ENCODE measurements around the gene TUBGCP6. TPM values are rescaled to one million over a fixed set of nuclear protein-coding genes. Genes with fewer than 3 reads are reported as not detected.

The TUBGCP6 gene
- total RNA-seq, 1 experiment from 2014 or later, result 38.6 TPM

DNA sequence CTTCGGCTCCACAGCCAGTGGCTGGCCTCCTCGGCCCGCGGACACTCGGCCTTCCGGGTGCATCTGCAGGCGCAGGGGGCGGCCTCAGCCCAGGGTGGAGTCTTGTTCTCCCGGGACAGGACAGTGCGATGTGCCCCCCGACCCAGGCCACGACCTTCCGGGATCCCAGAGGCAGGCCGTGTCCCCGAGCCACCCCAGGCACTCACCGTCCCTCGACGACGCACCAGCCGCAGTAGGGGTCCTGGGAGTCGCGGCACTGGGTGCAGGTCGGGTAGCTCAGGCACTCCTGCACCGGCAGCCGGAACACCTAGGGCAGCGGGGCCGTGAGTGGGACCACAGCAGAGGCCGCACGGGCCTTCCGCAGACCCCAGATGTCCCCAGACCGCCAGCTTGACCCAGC lies 42.9 kb upstream of the TUBGCP6 start:
- Histone ChIP-seq H3K79me2 (ENCODE audit: insufficient read depth, low read length) (peaks cover 60% of the 10 kb centered on the region), H4K20me1 (ENCODE audit: insufficient read depth) (no peaks in the 10 kb centered on the region), H3K4me3 (replicated peaks in 1 of 2; ENCODE audit: low read depth in 1 of 2, low read length in 2 of 2) (no peak overlapping the region), H3K27ac (ENCODE audit: low read depth, low read length) (peak overlapping the region; percentile 33; the same call in 1 of the 2 replicates), H3K36me3 (ENCODE audit: control insufficient read depth in 1 of 2, insufficient read depth in 2 of 2, low read length in 2 of 2) (peaks cover 18 to 56% of the 10 kb centered on the region in 2 experiments; a peak in 3 of 4 replicates), H3K9me2 (ENCODE audit: insufficient read depth) (no peaks in the 10 kb centered on the region), H3K9me3 (ENCODE audit: control insufficient read depth in 1 of 2, insufficient read depth in 1 of 2, low read depth in 1 of 2, low read length in 2 of 2) (no peaks in the 10 kb centered on the region), H2AFZ (ENCODE audit: low read depth, low read length, poor library complexity, severe bottlenecking) (no peak overlapping the region), H3K4me1 (ENCODE audit: control insufficient read depth in 1 of 2, insufficient read depth in 2 of 2, low read length in 2 of 2) (peaks cover 13 to 16% of the 10 kb centered on the region in 2 experiments), H3K9ac (ENCODE audit: low read length) (no peak overlapping the region), H3K27me3 (ENCODE audit: insufficient read depth, low read length) (no peaks in the 10 kb centered on the region), H3K4me2 (ENCODE audit: low read length) (no peak overlapping the region)
- DNase-seq (ENCODE audit: low read depth, low spot score) (no peak), ATAC-seq (no peak)
- no TSS peak for BruUV-seq (replicated peaks)
- POLR2A ChIA-PET, result no interaction called here
- RAD21 ChIA-PET (ENCODE audit: low non-redundant PET in 1 of 2, low total read pairs in 2 of 2, uncharacterized antibody in 2 of 2, unreplicated experiment in 2 of 2), result no interaction called here
- CTCF ChIA-PET, result no interaction called here
- TF ChIP-seq SP1 (IDR thresholded peaks at IDR 0.05; ENCODE audit: low read depth), result no peak
- no peak for TF ChIP-seq RAD21 (IDR thresholded peaks at IDR 0.05; ENCODE audit: low read depth)
- TF ChIP-seq CBX3 (IDR thresholded peaks at IDR 0.05; ENCODE audit: low read depth), result no peak
- TF ChIP-seq TCF7L2 (IDR thresholded peaks at IDR 0.05; ENCODE audit: borderline replicate concordance, extremely low read depth, insufficient read depth, insufficient read length), result no peak
- intact Hi-C loops (cut with micrococcal nuclease), result no loop called here

DNA sequence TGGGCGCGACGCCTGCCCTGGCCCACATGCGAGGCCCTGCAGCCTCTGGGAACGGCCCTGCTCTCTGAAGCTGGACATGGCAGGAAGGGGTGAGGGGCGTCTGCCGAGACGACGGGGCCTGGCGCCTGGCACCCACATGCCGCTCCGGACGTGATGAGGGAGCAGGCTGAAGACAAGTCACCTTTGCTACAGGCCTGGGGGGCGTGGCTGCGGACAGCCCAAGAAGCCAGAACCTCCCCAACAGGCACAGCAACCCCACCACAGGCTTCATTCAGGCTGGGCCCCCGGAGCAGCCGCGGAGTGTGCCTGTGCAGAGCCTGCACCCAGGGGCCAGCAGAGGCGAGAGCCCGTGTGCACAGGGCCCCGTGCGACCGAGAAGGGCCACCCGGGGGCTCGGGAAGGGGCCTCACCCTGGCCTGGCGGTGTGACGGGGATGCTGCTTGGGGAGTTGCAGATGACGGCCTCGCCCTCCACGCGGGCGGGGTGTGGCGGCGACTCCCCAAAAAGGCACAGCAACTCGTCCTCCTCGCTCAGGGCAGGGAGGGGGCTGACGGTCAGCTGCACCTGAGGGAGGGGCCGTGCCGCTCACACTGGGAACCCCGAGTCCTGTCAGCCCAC lies 42.0 kb upstream of the TUBGCP6 start:
- H3K9me2 ChIP-seq (ENCODE audit: insufficient read depth), result no peaks in the 10 kb centered on the region
- H2AFZ ChIP-seq (ENCODE audit: low read depth, low read length, poor library complexity, severe bottlenecking), result no peak overlapping the region
- ATAC-seq, result no peak
- no TSS peak for BruUV-seq (replicated peaks)
- no peak overlapping the region for H3K4me2 ChIP-seq (ENCODE audit: low read length)
- no peaks in the 10 kb centered on the region for H3K27me3 ChIP-seq (ENCODE audit: insufficient read depth, low read length)
- no peak overlapping the region for H3K4me3 ChIP-seq (replicated peaks in 1 of 2; ENCODE audit: low read depth in 1 of 2, low read length in 2 of 2)
- no peaks in the 10 kb centered on the region for H3K9me3 ChIP-seq (ENCODE audit: control insufficient read depth in 1 of 2, insufficient read depth in 1 of 2, low read depth in 1 of 2, low read length in 2 of 2)
- intact Hi-C loops (cut with micrococcal nuclease), result no loop called here
- H3K79me2 ChIP-seq (ENCODE audit: insufficient read depth, low read length), result peaks cover 54% of the 10 kb centered on the region
- POLR2A ChIA-PET, result no interaction called here
- H3K9ac ChIP-seq (ENCODE audit: low read length), result no peak overlapping the region
- no peaks in the 10 kb centered on the region for H4K20me1 ChIP-seq (ENCODE audit: insufficient read depth)
- no peak for DNase-seq (ENCODE audit: low read depth, low spot score)
- H3K4me1 ChIP-seq (ENCODE audit: control insufficient read depth in 1 of 2, insufficient read depth in 2 of 2, low read length in 2 of 2), result peaks cover 17 to 20% of the 10 kb centered on the region in 2 experiments
- RAD21 ChIA-PET (ENCODE audit: low non-redundant PET in 1 of 2, low total read pairs in 2 of 2, uncharacterized antibody in 2 of 2, unreplicated experiment in 2 of 2), result no interaction called here
- no peak overlapping the region; the same call in 1 of the 2 replicates for H3K27ac ChIP-seq (ENCODE audit: low read depth, low read length)
- no peak for TF ChIP-seq SIN3A (IDR thresholded peaks at IDR 0.05; ENCODE audit: low read depth)
- TF ChIP-seq ZFX (IDR thresholded peaks at IDR 0.05), result no peak
- TF ChIP-seq POLR2A (IDR thresholded peaks at IDR 0.05; ENCODE audit: borderline replicate concordance, extremely low read depth, insufficient read depth, insufficient read length), result no peak
- no peak for TF ChIP-seq ZNF274 (IDR thresholded peaks at IDR 0.05; ENCODE audit: low read depth, low read length)
- TF ChIP-seq, protein P1, sequence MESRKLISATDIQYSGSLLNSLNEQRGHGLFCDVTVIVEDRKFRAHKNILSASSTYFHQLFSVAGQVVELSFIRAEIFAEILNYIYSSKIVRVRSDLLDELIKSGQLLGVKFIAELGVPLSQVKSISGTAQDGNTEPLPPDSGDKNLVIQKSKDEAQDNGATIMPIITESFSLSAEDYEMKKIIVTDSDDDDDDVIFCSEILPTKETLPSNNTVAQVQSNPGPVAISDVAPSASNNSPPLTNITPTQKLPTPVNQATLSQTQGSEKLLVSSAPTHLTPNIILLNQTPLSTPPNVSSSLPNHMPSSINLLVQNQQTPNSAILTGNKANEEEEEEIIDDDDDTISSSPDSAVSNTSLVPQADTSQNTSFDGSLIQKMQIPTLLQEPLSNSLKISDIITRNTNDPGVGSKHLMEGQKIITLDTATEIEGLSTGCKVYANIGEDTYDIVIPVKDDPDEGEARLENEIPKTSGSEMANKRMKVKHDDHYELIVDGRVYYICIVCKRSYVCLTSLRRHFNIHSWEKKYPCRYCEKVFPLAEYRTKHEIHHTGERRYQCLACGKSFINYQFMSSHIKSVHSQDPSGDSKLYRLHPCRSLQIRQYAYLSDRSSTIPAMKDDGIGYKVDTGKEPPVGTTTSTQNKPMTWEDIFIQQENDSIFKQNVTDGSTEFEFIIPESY (IDR thresholded peaks at IDR 0.05; ENCODE audit: extremely low read depth, insufficient replicate concordance, low read length), result no peak
- TF ChIP-seq CBX3 (IDR thresholded peaks at IDR 0.05; ENCODE audit: low read depth), result no peak
- TF ChIP-seq EZH2 (IDR thresholded peaks at IDR 0.05), result no peak
- no peak for TF ChIP-seq TCF7L2 (IDR thresholded peaks at IDR 0.05; ENCODE audit: borderline replicate concordance, extremely low read depth, insufficient read depth, insufficient read length)
- no peak for TF ChIP-seq YY1 (IDR thresholded peaks at IDR 0.05; ENCODE audit: extremely low read depth, insufficient replicate concordance, low read depth, low read length)
- TF ChIP-seq, protein P2, sequence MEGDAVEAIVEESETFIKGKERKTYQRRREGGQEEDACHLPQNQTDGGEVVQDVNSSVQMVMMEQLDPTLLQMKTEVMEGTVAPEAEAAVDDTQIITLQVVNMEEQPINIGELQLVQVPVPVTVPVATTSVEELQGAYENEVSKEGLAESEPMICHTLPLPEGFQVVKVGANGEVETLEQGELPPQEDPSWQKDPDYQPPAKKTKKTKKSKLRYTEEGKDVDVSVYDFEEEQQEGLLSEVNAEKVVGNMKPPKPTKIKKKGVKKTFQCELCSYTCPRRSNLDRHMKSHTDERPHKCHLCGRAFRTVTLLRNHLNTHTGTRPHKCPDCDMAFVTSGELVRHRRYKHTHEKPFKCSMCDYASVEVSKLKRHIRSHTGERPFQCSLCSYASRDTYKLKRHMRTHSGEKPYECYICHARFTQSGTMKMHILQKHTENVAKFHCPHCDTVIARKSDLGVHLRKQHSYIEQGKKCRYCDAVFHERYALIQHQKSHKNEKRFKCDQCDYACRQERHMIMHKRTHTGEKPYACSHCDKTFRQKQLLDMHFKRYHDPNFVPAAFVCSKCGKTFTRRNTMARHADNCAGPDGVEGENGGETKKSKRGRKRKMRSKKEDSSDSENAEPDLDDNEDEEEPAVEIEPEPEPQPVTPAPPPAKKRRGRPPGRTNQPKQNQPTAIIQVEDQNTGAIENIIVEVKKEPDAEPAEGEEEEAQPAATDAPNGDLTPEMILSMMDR (IDR thresholded peaks at IDR 0.05 in 2 of 3, conservative IDR thresholded peaks at IDR 0.05 in 1 of 3; ENCODE audit: borderline replicate concordance in 1 of 3, insufficient read depth in 1 of 3, low read depth in 2 of 3, low read length in 2 of 3), result no peak
- TF ChIP-seq SP1 (IDR thresholded peaks at IDR 0.05; ENCODE audit: low read depth), result no peak
- TF ChIP-seq POLR2AphosphoS5 (IDR thresholded peaks at IDR 0.05; ENCODE audit: low read depth, low read length), result no peak
- TF ChIP-seq ELF1 (IDR thresholded peaks at IDR 0.05; ENCODE audit: borderline replicate concordance, low read depth), result no peak
- no peak for TF ChIP-seq EGR1 (IDR thresholded peaks at IDR 0.05; ENCODE audit: low read depth)
- peaks cover 19 to 61% of the 10 kb centered on the region in 2 experiments; a peak in 3 of 4 replicates for H3K36me3 ChIP-seq (ENCODE audit: control insufficient read depth in 1 of 2, insufficient read depth in 2 of 2, low read length in 2 of 2)
- CTCF ChIA-PET, result no interaction called here

Data from HCT116 (cell line).